Pons (tissue), 1 donor: ENCODE results near the gene GAREM2.
"Not testable (repeated sequence)": the region's sequence is repeated elsewhere in the genome, so short reads cannot be mapped to it uniquely, and the experiment has no call there.

Experiments used
- DNase-seq: peaks from one replicate; pipeline ENCODE4 v3.0.0-alpha.2; 2016; ENCODE audit warnings: low spot score

Gene GAREM2

GRCh38 chr2:26172871-26173775, at the start of gene GAREM2:
TSS of gene GAREM2 (plus strand) at chr2:26173088. CDS start at chr2:26173221, 133 bp downstream.
- no peak for DNase-seq

GRCh38 chr2:26123426-26123825, 49.5 kb upstream of the GAREM2 start:
- DNase-seq = peak; percentile 26

- DNase-seq = no peak
Observed at GRCh38 chr2:26126074-26126473, 46.8 kb upstream of the GAREM2 start.

GRCh38 chr2:26128176-26128575, 44.7 kb upstream of the GAREM2 start:
- no peak for DNase-seq

GRCh38 chr2:26130763-26131162, 42.1 kb upstream of the GAREM2 start:
- DNase-seq = no peak

DNA sequence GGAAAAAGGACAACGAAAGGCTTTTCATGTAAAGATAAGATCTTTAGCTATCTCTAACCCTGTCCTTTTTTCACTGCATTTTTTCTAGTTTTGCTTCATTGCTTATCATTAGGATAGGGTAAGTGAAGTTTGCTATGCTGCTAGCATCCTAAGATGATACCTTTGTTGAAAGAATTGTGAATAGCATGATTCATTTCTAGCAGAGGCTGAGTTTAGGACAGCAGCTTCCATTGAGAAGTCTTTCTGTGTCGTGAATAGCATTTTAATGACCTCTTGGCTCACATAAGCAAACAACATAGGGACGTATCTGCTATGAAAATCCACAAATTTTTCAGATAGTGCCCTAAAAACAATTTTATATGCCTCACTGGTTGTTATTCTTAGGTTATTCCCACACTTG, 36.4 kb upstream of the GAREM2 start:
- DNase-seq = peak; percentile 96

GRCh38 chr2:26139269-26140183, 33.4 kb upstream of the GAREM2 start:
- DNase-seq = no peak

GRCh38 chr2:26141145-26141769, 31.6 kb upstream of the GAREM2 start:
- DNase-seq = no peak

DNA sequence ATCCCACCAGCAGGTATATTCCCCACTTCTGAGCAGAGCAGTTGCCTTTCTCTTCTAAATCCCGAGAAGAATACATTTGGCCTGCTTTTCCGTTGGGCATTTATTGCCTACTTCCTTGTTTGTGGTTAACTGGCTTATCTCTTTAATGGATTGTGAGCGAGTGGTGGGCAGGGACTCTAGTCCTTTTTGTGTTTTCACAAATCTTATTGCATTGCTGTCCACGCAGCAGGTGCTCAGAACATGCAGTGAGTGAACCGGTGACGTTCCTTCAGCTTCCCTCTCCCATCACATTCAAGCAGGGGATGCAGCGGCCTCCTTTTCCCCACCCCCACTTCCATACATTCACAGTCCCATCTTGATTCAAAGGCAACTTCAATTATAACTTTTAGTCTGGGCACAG, 28.9 kb upstream of the GAREM2 start:
- no peak for DNase-seq

- peak; percentile 85 for DNase-seq
Observed at GRCh38 chr2:26144953-26145680, 27.8 kb upstream of the GAREM2 start.

DNA sequence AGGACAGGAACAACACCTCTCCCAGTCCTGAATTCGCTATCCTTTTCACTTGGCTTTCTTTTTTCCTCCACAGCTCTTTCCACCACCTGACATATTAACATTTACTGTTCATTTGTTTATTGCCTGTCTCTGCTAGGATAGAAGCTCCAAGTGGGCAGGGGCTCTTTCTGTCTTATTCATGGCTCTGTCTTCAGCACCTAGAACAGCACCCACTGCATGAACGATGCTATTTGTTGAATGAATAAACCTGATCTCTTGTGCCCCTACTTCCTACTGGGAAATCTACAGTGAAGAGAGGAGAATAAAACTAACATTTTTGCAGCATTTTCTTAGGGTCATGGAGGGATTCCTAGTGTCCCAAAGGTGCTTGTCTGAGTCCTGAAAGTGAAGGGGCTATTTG, 24.4 kb upstream of the GAREM2 start:
- DNase-seq = no peak

DNA sequence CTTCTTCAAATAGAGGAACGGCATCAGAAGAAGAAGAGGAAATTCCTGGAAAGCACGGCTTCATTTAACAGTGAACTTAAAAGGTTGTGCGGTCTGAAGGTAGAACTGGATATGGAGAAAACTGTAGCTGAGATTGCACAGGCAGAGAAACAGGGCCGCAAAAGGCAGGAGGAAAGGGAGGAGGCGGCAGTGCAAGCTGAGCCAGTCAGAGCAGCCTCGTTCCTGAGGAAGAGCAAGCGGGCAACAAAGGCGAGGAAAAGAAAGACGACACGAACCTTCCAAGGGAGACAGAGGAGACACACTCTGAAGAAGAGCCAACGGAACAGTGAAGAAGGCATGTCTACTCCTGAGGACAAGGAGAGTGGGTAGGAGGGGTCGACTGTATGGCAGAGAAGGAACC, 22.6 kb upstream of the GAREM2 start:
- no peak for DNase-seq

GRCh38 chr2:26157580-26157979, 15.3 kb upstream of the GAREM2 start:
- no peak for DNase-seq

DNA sequence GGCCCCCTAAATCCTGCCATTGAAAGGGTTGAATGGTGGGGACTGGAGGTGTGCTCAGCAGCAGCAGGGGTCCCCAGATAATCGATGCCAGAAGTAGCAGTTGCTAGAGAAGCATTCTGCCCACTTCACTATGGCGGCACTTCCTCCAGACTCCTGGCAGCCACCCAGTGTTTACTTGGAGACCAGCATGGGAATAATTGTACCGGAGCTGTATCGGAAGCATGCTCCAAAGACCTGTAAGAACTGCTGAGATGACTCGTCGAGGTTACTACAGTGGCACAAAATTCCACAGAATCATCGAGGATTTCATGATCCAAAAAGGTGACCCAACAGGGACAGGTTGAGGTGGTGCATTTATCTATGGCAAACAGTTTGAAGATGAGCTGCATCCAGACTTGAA, 11.0 kb upstream of the GAREM2 start:
- DNase-seq = no peak

- no peak for DNase-seq
Observed at GRCh38 chr2:26162963-26163362, 9.9 kb upstream of the GAREM2 start.

- DNase-seq = peak; percentile 90
Observed at GRCh38 chr2:26164231-26164630, 8.7 kb upstream of the GAREM2 start.

DNA sequence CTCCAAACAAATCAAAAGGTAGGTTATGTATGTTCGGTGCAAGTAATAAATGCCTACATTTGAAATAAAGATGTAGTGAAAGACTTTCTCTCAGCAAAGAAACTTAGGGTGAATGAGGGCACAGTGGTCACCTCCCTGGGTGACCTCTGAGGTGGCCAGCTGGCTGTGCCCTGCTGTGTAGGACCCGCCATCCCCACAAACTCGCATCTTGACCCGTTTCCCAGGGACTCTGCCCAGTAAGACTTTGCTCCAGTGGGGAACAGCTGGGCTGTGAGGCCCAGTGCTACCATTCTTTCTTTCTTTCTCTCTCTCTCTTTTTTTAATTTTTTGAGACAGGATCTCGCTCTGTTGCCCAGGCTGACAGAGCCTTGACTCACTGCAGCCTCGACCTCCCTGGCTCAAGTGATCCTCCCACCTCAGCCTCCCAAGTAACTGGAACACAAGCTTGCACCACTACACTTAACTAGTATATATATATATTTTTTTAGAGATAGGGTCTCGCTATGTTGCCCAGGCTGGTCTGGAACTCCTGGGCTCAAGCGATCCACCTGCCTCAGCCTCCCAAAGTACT, 8.2 kb upstream of the GAREM2 start:
- DNase-seq = no peak

GRCh38 chr2:26165403-26165802, 7.5 kb upstream of the GAREM2 start:
- DNase-seq = no peak

- DNase-seq = not testable (repeated sequence)
Observed at GRCh38 chr2:26166541-26166940, 6.3 kb upstream of the GAREM2 start.

- no peak for DNase-seq
Observed at GRCh38 chr2:26168785-26169184, 4.1 kb upstream of the GAREM2 start.

DNA sequence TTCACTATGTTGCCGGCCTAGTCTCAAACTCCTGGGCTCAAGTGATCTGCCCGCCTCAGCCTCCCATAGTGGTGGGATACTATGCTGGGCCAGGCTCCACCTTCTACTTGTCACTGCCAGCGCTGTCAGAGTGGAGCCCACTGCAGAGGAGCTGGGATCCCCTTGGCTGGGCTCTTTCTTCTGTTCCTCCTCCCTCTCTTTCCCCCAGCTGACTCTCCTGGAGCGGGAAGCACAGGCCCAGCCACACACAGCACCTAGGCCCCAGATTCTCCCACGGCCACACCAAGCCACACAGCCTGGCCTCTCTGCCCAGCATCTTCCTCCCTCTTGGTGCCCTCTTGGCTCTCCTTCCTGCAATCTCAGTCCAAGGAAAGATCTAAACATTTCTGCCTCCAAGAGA, 3.7 kb upstream of the GAREM2 start:
- no peak for DNase-seq
